GM10248 (cell line): ENCODE data around the gene RNFT2.

Source experiments
- CTCF ChIA-PET: fragments of 300-600 bp; sonication (Branson Sonifier 250); formaldehyde crosslinking; extraction: SDS; loops from one replicate; lab custom pipeline; 2021; ENCODE audit warnings: antibody characterized with exemption; lab: Yijun Ruan, JAX
- POLR2A ChIA-PET: fragments of 350-650 bp; sonication (Branson Sonifier 250); formaldehyde crosslinking; extraction: SDS; loops from one replicate; lab custom pipeline; 2020; ENCODE audit warnings: antibody characterized with exemption; lab: Yijun Ruan, JAX
- DNase-seq: peaks from one replicate; pipeline ENCODE4 v3.0.0; 2012; ENCODE audit errors: extremely low spot score
- CTCF ChIP-seq: IDR thresholded peaks from 2 replicates; pipeline ENCODE4 v1.5.1; 2012; ENCODE audit warnings: mild to moderate bottlenecking, low read depth; ENCODE audit errors: extremely low read depth, missing control alignments, control extremely low read depth

The RNFT2 gene

GRCh38 chr12:116833474-116833873, 95.4 kb downstream of the RNFT2 start:
- ChIA-PET CTCF (interaction anchor here (1.4 kb wide), 1 partner anchor 10 kb away, joined by 5 read pairs; no protein-coding TSS in a partner anchor), POLR2A (interaction anchor here (0.5 kb wide), 1 partner anchor 305 kb away, joined by 5 read pairs; no protein-coding TSS in a partner anchor)
- no peak for TF ChIP-seq CTCF

DNA sequence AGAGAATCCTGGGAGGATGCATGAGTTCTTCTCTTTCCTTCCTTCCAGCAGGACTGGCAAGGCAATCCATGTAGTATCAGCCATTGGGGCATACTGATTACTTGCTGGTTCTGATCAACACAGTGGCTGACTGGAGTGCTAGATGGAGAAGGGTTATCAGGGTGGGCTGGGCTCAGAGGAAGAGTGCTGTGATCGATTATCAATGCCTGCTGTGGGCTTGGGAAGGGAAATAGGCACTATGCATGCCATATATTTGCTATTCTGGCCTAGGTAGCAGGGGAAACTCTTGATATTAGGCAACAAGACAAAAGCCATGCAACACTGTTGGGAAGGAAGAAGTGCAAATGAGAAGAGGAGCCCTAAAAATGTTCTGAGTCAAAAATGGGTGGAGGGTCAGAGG, 97.4 kb downstream of the RNFT2 start:
- POLR2A ChIA-PET: no interaction called here
- CTCF ChIA-PET: no interaction called here
- DNase-seq: no peak
- no peak for TF ChIP-seq CTCF

More at GRCh38 chr12:116833474-116833873, 95.4 kb downstream of the RNFT2 start:
- no peak for DNase-seq

DNA sequence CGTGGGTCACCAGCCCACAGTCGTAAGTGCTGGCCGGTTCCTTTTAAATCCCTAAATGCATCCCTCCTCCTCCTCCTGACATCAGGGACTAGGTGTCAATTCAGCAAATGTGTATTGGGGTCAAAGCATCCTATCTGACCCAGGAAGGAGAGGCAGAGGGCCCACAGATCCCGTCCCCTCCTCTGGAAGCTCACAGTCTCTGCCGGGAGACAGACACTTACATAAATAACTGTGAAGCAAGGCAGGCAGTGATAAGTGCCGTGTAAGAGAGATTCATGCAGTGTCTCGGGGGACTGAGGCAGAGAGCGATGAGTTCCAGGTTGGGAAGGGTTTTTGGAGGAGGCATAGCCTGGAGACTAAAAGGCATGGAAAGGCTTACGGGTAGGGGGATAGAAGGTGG, 99.0 kb downstream of the RNFT2 start:
- ChIA-PET CTCF (no interaction called here), POLR2A (no interaction called here)
- no peak for DNase-seq
- TF ChIP-seq CTCF: no peak

DNA sequence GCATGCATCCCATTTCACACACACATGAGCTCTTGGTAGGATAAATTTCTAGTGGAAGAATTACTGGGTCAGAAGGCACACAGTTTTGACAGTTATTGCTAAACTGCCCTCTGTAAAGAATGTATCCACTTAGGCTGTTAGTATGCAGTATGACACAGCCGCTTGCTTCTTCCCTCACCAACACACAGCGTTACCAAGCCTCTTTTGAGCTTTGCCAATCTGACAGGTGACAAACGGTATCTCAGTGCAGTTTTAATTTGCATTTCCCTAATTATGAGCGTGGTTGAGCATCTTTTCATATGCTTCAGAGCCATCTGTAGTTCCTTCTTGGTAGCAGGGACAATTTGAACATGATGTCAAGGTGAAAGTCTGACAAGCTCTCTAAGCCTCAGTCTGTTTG, 100.2 kb downstream of the RNFT2 start:
- POLR2A ChIA-PET: no interaction called here
- CTCF ChIA-PET: no interaction called here
- no peak for TF ChIP-seq CTCF
- no peak for DNase-seq

DNA sequence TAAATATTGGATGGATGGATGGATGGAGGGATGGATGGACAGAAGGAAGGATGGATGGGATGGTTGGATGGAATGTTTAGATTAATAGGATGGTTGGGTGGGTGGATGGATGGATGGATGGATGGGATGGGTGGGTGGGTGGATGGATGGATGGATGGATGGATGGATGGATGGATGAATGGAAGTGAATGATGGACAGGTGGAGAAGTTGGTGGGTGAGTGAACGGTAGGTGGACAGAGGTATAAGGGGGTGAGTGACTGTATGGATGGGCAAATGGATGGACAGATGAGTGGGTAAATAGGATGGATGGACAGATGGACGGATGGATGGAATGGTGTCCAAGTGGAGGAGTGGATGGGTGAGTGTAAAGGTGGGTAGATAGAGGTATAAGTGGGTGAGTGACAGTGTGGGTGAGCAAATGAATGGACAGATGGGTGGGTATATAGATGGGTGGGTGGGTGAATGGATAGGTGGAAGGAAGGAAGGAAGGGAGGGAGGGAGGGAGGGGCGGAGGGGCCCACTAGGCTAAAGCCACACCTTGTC, 101.2 kb downstream of the RNFT2 start:
- CTCF ChIA-PET: no interaction called here
- no peak for TF ChIP-seq CTCF
- POLR2A ChIA-PET: no interaction called here
- DNase-seq: no peak

DNA sequence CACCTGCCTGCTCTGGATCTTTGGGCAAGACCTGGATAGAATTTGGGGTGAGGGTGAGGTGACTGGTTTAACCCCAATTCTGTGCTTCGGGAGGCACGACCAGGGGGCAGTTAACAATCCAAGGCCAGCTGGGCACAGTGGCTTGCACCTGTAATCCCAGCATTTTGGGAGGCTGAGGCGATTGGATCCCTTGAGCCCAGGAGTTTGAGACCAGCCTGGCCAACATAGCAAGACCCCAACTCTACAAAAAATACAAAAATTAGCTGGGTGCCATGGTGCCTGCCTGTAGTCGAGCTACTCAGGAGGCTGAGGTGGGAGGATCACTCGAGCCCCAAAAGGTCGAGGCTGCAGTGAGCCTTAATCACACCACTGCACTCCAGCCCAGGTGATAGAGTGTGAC, 105.0 kb downstream of the RNFT2 start:
- ChIA-PET CTCF (no interaction called here), POLR2A (no interaction called here)
- DNase-seq: no peak
- no peak for TF ChIP-seq CTCF
